Activated T-helper 1 cell treated with Interleukin-2 at 50 U/mL for 16 hours (primary cell): ENCODE measurements around the gene SDK2.

Experiments used
- DNase-seq: peaks from one replicate; pipeline ENCODE4 v3.0.0-alpha.2; 2020; ENCODE audit warnings: low read depth

SDK2 gene

GRCh38 chr17:73297934-73298861, 346.0 kb downstream of the SDK2 start:
- DNase-seq: no peak

GRCh38 chr17:73293480-73293911, 350.7 kb downstream of the SDK2 start:
- no peak for DNase-seq

GRCh38 chr17:73293031-73293430, 351.2 kb downstream of the SDK2 start:
- DNase-seq: no peak

GRCh38 chr17:73292031-73292531, 352.2 kb downstream of the SDK2 start:
- DNase-seq: no peak

- no peak for DNase-seq
These were observed 352.9 kb downstream of the SDK2 start for GRCh38 chr17:73291260-73291801.

GRCh38 chr17:73290399-73291259, 353.6 kb downstream of the SDK2 start:
- DNase-seq: no peak

- no peak for DNase-seq
These were observed 354.5 kb downstream of the SDK2 start for GRCh38 chr17:73289549-73290254.

- DNase-seq: no peak
These were observed 355.5 kb downstream of the SDK2 start for GRCh38 chr17:73288534-73289302.

GRCh38 chr17:73286863-73287296, 357.4 kb downstream of the SDK2 start:
- no peak for DNase-seq

GRCh38 chr17:73285916-73286862, 358.1 kb downstream of the SDK2 start:
- DNase-seq: no peak

GRCh38 chr17:73285603-73285908, 358.7 kb downstream of the SDK2 start:
- DNase-seq: no peak

- no peak for DNase-seq
These were observed 359.2 kb downstream of the SDK2 start for GRCh38 chr17:73284906-73285602.
